Gastrocnemius medialis (tissue), 4 donors: Measurements from ENCODE around the gene PCDHA5.

Source experiments
- POLR2A ChIP-seq, 2 donors: fragments of 450-650 bp; IDR thresholded peaks; one replicate each; pipeline ENCODE4 v1.6.1; 2017; ENCODE audit warnings: antibody characterized with exemption in 2 of 2, mild to moderate bottlenecking in 2 of 2, moderate library complexity in 2 of 2
- TF ChIP-seq, protein P1 (sequence below), 5 experiments: fragments of 450-650 bp in 3 of 5; fragments of 200-600 bp in 2 of 5; sonication (generic) in 2 of 5; IDR thresholded peaks in 4 of 5; conservative IDR thresholded peaks in 1 of 5; 1 replicate in 4 of 5; 2 replicates in 1 of 5; pipeline ENCODE4 v1.5.1; 2016 to 2019; ENCODE audit warnings: antibody characterized with exemption in 5 of 5, mild to moderate bottlenecking in 3 of 5, moderate library complexity in 3 of 5

GRCh38 chr5:140780512-140780911 lies 40.9 kb upstream of the PCDHA5 start:
- TF ChIP-seq, protein P1, sequence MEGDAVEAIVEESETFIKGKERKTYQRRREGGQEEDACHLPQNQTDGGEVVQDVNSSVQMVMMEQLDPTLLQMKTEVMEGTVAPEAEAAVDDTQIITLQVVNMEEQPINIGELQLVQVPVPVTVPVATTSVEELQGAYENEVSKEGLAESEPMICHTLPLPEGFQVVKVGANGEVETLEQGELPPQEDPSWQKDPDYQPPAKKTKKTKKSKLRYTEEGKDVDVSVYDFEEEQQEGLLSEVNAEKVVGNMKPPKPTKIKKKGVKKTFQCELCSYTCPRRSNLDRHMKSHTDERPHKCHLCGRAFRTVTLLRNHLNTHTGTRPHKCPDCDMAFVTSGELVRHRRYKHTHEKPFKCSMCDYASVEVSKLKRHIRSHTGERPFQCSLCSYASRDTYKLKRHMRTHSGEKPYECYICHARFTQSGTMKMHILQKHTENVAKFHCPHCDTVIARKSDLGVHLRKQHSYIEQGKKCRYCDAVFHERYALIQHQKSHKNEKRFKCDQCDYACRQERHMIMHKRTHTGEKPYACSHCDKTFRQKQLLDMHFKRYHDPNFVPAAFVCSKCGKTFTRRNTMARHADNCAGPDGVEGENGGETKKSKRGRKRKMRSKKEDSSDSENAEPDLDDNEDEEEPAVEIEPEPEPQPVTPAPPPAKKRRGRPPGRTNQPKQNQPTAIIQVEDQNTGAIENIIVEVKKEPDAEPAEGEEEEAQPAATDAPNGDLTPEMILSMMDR (IDR thresholded peaks at IDR 0.05 in 4 of 5, conservative IDR thresholded peaks at IDR 0.05 in 1 of 5): no peak
- no peak for TF ChIP-seq POLR2A (IDR thresholded peaks at IDR 0.05)
